Cardiac fibroblast (primary cell): ENCODE data around the gene CACNA2D3.

Experiments
- DNase-seq, 2 donors: peaks; one replicate each; pipeline versions ENCODE4 v3.0.0 to v3.0.0-alpha.2; 2010; ENCODE audit warnings: low read depth in 2 of 2
- H3K4me3 ChIP-seq, 2 donors: replicated peaks in 1 of 2; 1 replicate in 1 of 2; 2 replicates in 1 of 2; pipeline ENCODE4 v1.5.1; 2011; ENCODE audit warnings: low read depth in 2 of 2, low read length in 2 of 2, mild to moderate bottlenecking in 2 of 2, moderate library complexity in 1 of 2
- TF ChIP-seq, protein P1 (sequence below): IDR thresholded peaks from one replicate; pipeline ENCODE4 v1.5.1; 2011; ENCODE audit warnings: low read depth, mild to moderate bottlenecking, low read length, inconsistent platforms

CACNA2D3 gene

DNA sequence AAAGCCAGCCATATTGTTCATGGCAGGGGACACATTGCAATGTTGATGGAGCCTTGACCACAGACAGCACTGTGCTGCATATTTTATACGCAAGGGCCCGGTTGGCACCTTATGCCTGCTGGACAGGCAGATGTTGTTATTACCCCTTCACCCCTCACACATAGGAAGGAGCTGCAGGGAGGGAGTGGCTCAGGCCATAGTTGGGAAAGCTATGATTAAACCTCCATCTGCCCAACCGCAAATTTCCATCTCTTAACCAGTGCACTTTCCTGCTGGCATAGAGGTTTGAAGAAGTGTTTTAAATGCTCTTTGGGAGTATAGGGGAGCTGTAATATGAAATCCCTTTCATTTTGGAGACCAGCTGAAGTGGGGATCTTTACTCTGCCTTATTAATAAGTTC, 224.7 kb downstream of the CACNA2D3 start:
- TF ChIP-seq, protein P1, sequence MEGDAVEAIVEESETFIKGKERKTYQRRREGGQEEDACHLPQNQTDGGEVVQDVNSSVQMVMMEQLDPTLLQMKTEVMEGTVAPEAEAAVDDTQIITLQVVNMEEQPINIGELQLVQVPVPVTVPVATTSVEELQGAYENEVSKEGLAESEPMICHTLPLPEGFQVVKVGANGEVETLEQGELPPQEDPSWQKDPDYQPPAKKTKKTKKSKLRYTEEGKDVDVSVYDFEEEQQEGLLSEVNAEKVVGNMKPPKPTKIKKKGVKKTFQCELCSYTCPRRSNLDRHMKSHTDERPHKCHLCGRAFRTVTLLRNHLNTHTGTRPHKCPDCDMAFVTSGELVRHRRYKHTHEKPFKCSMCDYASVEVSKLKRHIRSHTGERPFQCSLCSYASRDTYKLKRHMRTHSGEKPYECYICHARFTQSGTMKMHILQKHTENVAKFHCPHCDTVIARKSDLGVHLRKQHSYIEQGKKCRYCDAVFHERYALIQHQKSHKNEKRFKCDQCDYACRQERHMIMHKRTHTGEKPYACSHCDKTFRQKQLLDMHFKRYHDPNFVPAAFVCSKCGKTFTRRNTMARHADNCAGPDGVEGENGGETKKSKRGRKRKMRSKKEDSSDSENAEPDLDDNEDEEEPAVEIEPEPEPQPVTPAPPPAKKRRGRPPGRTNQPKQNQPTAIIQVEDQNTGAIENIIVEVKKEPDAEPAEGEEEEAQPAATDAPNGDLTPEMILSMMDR, result no peak

DNA sequence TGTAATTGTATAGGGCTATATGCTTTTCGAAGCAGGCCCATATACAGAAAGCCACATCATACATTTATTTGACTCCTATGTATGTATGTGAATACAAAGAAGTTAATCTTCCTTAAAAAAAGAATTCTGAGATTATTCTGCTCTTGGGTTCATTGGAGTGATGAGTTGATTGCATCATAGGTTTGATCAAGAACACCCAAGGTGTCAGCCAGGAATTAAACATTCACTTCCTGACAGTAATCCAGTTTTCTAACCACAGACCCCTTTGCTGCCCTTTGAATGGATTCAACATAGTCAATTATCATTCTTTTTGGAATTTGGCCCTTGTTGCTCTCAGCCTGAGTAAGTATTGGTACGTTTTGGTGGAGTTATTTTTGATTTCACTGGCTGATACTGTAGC, 225.6 kb downstream of the CACNA2D3 start:
- TF ChIP-seq, protein P1, result no peak
- DNase-seq, result no peak
- H3K4me3 ChIP-seq, result no peak overlapping the region

More for the DNA sequence above, 224.7 kb downstream of the CACNA2D3 start:
- DNase-seq, result no peak
- H3K4me3 ChIP-seq, result no peak overlapping the region

DNA sequence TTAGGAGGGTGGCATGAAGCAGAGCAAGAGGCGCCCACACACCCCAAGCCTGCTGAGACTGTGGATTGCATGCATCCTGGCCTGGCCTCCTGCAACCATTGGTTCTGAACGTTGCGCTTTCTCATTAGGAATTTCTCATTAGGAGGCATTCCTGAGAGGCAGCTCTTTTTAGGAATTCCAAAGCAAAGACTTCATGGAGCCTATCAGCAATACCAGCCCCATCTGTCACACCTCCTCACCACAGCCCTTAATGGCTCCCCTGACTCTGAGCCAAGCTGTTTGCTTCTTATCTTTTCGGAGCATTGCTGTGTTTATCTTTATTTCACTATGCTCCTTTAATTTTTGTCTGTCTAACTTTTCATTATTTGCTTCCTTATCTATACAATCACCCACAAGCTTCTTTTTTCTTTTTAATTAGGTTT, 226.9 kb downstream of the CACNA2D3 start:
- TF ChIP-seq, protein P1, result no peak
- no peak overlapping the region for H3K4me3 ChIP-seq
- peak in 1 of 2 donors; percentile 5 for DNase-seq

DNA sequence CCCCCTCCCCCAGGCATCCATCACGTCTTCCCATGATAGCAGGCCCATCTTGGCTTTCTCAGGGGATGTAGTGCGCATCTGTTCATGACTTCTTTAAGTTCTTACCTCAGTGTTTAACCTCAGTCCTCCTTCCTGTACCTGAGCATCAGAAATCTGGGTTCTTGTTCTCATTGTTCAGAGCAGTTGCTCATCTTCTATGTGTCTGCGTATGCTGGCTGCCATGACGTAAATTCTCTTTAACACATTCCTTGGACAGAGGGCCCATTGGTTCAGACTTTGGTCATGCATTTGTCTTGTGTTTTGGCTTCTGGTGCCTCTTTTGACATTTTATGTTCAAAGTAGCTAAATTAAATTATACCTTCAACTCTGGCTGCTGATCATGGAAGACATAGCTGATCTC, 227.3 kb downstream of the CACNA2D3 start:
- DNase-seq, result no peak
- TF ChIP-seq, protein P1, result no peak
- H3K4me3 ChIP-seq, result no peak overlapping the region

DNA sequence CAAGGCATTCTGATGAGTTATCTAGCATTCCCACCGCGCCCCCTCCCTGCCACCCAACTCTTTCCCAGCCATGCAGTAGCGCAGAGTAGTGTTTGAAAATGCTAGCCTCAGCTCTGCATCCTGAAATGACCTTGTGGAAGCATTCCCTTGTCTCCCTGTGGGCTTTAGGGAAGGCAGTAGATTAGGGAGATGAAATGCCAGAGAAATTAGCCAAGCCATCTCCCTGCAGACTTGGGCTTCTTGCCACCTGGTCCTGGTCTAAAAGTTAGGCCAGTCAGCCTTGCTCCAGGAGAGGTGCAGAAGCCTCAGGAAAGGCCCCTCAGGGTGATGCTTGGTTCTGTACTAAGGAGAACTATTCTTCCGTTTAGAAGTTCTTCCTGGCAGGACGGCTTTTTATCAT, 231.2 kb downstream of the CACNA2D3 start:
- H3K4me3 ChIP-seq, result no peak overlapping the region
- TF ChIP-seq, protein P1, result no peak
- peak in 1 of 2 donors; percentile 50 for DNase-seq

DNA sequence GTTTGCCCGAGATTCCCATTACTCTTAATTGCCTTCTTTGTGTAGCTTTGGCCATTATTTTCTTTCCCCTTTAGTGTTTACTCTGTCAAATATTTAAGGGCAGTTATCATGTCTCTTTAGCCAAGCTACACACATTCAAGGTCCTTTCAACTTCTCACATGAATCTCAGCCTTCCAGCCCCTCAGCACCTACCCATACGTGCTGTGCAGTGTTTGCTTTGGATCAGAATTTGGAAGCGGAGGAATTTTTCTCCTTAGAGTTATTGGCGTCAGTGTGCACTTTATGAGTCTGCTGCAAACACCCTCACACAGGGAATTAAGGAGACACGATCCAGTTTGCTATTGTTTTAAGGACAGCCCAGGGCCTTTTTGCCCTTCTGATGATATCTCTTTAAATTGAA, 231.6 kb downstream of the CACNA2D3 start:
- peak in 1 of 2 donors; percentile 19 for DNase-seq
- no peak overlapping the region for H3K4me3 ChIP-seq
- TF ChIP-seq, protein P1, result no peak

DNA sequence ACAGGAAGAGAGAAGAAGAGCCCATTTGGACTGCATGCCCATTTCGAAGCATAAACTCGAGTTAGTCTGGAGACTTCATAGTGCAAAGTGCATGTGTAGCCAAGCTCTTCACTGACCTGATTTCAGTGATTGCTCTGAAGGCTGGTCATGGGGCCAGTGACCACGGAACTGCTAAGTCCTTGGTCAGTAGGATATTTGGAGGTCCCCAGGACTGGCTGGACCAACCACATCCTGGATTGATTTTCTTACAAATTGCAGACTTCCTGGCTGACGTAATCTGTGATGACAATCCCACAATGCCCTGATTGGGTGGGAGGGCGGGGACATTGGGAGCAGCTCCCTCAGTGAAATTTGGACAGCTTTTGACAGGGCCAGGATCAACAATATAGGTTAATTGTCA, 233.4 kb downstream of the CACNA2D3 start:
- no peak overlapping the region for H3K4me3 ChIP-seq
- DNase-seq, result peak in 1 of 2 donors; percentile 17
- TF ChIP-seq, protein P1, result no peak
